CD4-positive, alpha-beta T cell treated with Interleukin-4 for 1 hour (primary cell): ENCODE data around the gene TOR1AIP2.
A peak's percentile ranks its signal among the peaks of the same experiment; 100 is the strongest.
"Not testable (repeated sequence)": the region's sequence is repeated elsewhere in the genome, so short reads cannot be mapped to it uniquely, and the experiment has no call there.

Experiments used
- DNase-seq, 2 donors: peaks; one replicate each; pipeline ENCODE4 v3.0.0-alpha.2; 2020 to 2022

The TOR1AIP2 gene

GRCh38 chr1:179875596-179876299, 1.9 kb downstream of the TOR1AIP2 start:
- no peak for DNase-seq

- DNase-seq, result no peak
Measured at GRCh38 chr1:179873438-179873851, 4.2 kb downstream of the TOR1AIP2 start.

- no peak for DNase-seq
Measured at GRCh38 chr1:179872558-179872957, 5.0 kb downstream of the TOR1AIP2 start.

GRCh38 chr1:179871940-179872339, 5.7 kb downstream of the TOR1AIP2 start:
- no peak for DNase-seq

GRCh38 chr1:179870870-179871269, 6.7 kb downstream of the TOR1AIP2 start:
- no peak for DNase-seq

- DNase-seq, result peak; percentile 52 to 60
Measured at GRCh38 chr1:179867493-179868330, 9.9 kb downstream of the TOR1AIP2 start.

GRCh38 chr1:179866616-179867015, 11.0 kb downstream of the TOR1AIP2 start:
- DNase-seq, result no peak

GRCh38 chr1:179865377-179865776, 12.2 kb downstream of the TOR1AIP2 start:
- DNase-seq, result no peak

- DNase-seq, result no peak
Measured at GRCh38 chr1:179860652-179861051, 17.0 kb downstream of the TOR1AIP2 start.

GRCh38 chr1:179857009-179857408, 20.6 kb downstream of the TOR1AIP2 start:
- DNase-seq, result no peak

- no peak for DNase-seq
Measured at GRCh38 chr1:179856296-179856695, 21.3 kb downstream of the TOR1AIP2 start.

- not testable (repeated sequence) for DNase-seq
Measured at GRCh38 chr1:179855831-179856230, 21.8 kb downstream of the TOR1AIP2 start.

- DNase-seq, result no peak
Measured at GRCh38 chr1:179853102-179853501, 24.5 kb downstream of the TOR1AIP2 start.

GRCh38 chr1:179848233-179848632, 29.4 kb downstream of the TOR1AIP2 start:
- DNase-seq, result no peak

GRCh38 chr1:179840107-179840506, 37.5 kb downstream of the TOR1AIP2 start:
- DNase-seq, result no peak

- DNase-seq, result not testable (repeated sequence)
Measured at GRCh38 chr1:179836686-179837445, 40.7 kb downstream of the TOR1AIP2 start.

GRCh38 chr1:179831852-179832699, 45.5 kb downstream of the TOR1AIP2 start:
- peak in 1 of 2 donors; percentile 34 for DNase-seq

GRCh38 chr1:179831225-179831624, 46.4 kb downstream of the TOR1AIP2 start:
- DNase-seq, result no peak

GRCh38 chr1:179828554-179829110, 49.0 kb downstream of the TOR1AIP2 start:
- no peak for DNase-seq

GRCh38 chr1:179826626-179827280, 50.9 kb downstream of the TOR1AIP2 start:
- DNase-seq, result no peak

- DNase-seq, result no peak
Measured at GRCh38 chr1:179825798-179826460, 51.7 kb downstream of the TOR1AIP2 start.
